ENCODE data around the gene SCNN1G.
A peak's percentile ranks its signal among the peaks of the same experiment; 100 is the strongest.
"Not testable (repeated sequence)": the region's sequence is repeated elsewhere in the genome, so short reads cannot be mapped to it uniquely, and the experiment has no call there.

SCNN1G gene

DNA sequence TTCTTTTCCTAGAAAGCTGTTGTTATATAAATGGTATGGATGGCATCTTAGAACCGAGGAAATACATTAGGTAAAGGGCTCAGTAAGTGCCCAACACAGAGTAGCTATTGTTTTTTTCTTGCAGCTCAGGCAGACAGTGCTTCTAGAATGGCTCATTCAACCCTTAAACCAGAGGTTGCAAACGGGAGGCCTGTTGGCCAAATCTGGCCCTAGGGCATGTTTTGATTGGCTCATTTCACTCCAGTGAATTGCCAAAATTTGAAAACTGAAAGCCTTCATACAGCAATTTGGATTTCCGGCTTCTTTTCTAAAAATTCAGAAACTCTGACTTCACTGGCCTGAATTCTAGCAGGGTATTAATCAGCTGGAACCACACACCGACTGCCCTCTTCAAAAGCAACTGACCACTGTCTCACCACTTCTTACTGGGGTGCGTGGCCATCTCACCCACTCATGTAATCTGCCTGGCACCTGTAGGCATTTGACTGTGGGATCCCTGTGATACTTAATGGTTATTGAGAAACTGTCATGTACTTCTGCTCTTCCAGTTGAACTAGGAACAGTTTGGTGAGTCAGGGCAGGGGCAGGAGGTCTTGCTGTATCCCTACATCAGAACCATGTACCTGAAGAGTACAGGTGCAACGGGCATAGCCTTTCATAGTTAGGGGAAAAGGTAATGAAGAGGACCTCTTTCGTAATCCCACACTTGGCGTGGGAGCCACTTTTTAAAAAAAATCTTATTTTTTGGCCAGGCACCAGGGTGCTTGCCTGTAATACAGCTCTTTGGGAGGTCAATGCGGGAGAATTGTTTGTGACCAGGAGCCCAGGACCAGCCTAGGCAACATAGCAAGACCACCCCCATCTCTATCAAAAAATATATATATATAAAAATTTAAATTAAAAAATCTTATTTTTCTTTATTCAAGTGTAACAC, 66.0 kb downstream of the SCNN1G start:
- Mint-ChIP-seq H3K27me3 (peaks cover 17% of the 10 kb centered on the region), H3K4me1 (no peaks in the 10 kb centered on the region), H3K27ac (ENCODE audit: low read depth) (no peak overlapping the region), H3K36me3 (ENCODE audit: insufficient read depth) (no peaks in the 10 kb centered on the region), H3K4me3 (no peak overlapping the region), H3K9me3 (peaks cover 12% of the 10 kb centered on the region)
- DNase-seq (ENCODE audit: low spot score in 2 of 2) (no peak), ATAC-seq (replicated peaks; ENCODE audit: extremely low read depth, poor library complexity, severe bottlenecking) (no peak)

DNA sequence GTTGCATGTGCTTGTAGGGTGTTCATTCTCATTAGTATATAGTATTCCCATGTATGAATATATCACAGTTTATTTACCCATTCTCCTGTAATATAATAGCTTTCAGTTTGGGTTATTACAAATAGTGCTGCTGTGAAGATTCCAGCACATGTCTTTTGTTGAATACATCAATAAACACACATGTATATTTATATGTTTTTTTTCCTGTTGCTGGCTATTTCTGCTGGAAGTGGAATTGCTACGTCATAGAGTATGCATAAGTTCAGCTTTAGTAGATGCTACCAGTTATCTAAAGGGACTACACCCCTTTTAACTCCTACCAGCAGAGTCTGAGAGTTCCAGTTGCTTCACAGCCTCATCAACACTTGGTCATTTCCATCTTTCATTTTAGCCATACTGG, 67.3 kb downstream of the SCNN1G start:
- ATAC-seq (replicated peaks; ENCODE audit: extremely low read depth, poor library complexity, severe bottlenecking): no peak
- no peak overlapping the region for H3K27ac Mint-ChIP-seq (ENCODE audit: low read depth)
- H3K4me1 Mint-ChIP-seq: no peaks in the 10 kb centered on the region
- H3K9me3 Mint-ChIP-seq: peaks cover 12% of the 10 kb centered on the region
- H3K36me3 Mint-ChIP-seq (ENCODE audit: insufficient read depth): no peaks in the 10 kb centered on the region
- peaks cover 17% of the 10 kb centered on the region for H3K27me3 Mint-ChIP-seq
- DNase-seq (ENCODE audit: low spot score in 2 of 2): no peak
- no peak overlapping the region for H3K4me3 Mint-ChIP-seq

DNA sequence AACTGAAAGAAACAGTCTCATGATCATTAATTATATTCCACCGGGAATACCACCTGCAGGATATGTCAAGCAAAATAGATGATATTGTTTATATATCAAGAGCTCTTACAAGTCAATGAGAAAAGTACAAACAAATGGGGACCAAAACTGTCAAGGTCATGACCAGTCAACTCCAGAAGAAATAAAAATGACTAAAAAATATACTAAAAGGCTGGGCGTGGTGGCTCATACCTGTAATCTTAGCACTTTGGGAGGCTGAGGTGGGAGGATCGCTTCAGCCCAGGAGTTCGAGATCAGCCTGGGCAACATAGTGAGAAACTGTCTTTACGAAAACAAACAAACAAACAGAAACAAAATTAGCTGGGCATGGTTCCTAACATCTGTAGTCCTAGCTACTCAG, 69.8 kb downstream of the SCNN1G start:
- DNase-seq (ENCODE audit: low spot score in 2 of 2) (no peak), ATAC-seq (replicated peaks; ENCODE audit: extremely low read depth, poor library complexity, severe bottlenecking) (no peak)
- Mint-ChIP-seq H3K36me3 (ENCODE audit: insufficient read depth) (no peaks in the 10 kb centered on the region), H3K27me3 (peaks cover 21% of the 10 kb centered on the region), H3K4me1 (no peaks in the 10 kb centered on the region), H3K27ac (ENCODE audit: low read depth) (no peak overlapping the region), H3K4me3 (no peak overlapping the region), H3K9me3 (peaks cover 12% of the 10 kb centered on the region)

DNA sequence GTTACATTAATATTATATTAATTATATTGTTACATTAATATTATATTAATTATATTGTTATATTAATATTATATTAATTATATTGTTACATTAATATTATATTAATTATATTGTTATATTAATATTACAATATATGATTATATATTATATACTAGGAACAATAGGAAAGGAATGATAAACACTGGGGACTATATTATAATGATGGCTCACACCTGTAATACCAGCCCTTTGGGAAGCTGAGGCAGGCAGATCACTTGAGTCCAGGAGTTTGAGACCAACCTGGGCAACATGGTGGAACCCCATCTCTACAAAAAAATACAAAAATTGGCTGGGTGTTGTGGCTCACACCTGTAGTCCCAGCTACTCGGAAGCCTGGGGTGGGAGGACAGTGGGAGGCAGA, 71.1 kb downstream of the SCNN1G start:
- Mint-ChIP-seq H3K9me3 (peaks cover 12% of the 10 kb centered on the region), H3K27me3 (peaks cover 31% of the 10 kb centered on the region)
- H3K4me3 Mint-ChIP-seq; H3K36me3 Mint-ChIP-seq (ENCODE audit: insufficient read depth); H3K4me1 Mint-ChIP-seq; DNase-seq (ENCODE audit: low spot score in 2 of 2); H3K27ac Mint-ChIP-seq (ENCODE audit: low read depth); ATAC-seq (replicated peaks; ENCODE audit: extremely low read depth, poor library complexity, severe bottlenecking): not testable (repeated sequence)

DNA sequence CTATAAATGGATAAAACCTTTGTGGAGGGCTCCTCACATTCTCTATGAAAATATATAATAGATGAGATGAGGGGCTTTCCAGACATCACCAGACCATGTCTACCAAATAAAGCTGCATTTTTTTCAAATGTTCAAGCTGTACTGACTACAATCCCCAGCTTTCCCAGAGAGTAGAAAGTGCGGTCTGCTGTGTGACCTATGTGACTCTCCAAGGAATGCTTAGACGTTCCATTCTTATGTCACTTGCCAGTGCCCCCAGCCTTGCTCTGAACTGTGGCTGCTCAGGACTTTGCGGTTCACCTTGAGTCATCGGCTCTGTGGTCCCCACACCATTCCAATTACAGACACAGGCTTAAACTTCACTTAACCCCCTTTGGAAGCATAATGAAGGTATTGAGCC, 71.8 kb downstream of the SCNN1G start:
- Mint-ChIP-seq H3K36me3 (ENCODE audit: insufficient read depth) (no peaks in the 10 kb centered on the region), H3K4me3 (no peak overlapping the region), H3K9me3 (peaks cover 12% of the 10 kb centered on the region), H3K4me1 (no peaks in the 10 kb centered on the region), H3K27ac (ENCODE audit: low read depth) (no peak overlapping the region), H3K27me3 (peaks cover 30% of the 10 kb centered on the region)
- ATAC-seq (replicated peaks; ENCODE audit: extremely low read depth, poor library complexity, severe bottlenecking) (peak; percentile 43), DNase-seq (ENCODE audit: low spot score in 2 of 2) (no peak)

DNA sequence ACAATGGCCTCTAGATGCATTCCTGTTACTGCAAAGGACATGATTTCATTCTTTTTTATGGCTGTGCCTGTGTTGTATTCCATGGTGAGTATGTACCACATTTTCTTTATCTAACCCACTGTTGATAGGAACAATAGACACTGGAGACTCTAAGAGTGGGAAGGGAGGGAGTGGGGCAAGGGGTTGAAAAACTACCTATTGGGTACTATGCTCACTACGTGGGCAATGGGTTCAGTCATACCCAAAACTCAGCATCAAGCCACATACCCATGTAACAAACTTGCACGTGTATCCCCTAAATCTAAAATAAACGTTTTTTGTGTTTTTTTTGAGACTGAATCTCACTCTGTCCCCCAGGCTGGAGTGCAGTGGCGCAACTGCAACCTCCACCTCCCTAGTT, 72.5 kb downstream of the SCNN1G start:
- Mint-ChIP-seq H3K27me3 (peaks cover 24% of the 10 kb centered on the region), H3K4me3 (no peak overlapping the region), H3K27ac (ENCODE audit: low read depth) (no peak overlapping the region)

DNA sequence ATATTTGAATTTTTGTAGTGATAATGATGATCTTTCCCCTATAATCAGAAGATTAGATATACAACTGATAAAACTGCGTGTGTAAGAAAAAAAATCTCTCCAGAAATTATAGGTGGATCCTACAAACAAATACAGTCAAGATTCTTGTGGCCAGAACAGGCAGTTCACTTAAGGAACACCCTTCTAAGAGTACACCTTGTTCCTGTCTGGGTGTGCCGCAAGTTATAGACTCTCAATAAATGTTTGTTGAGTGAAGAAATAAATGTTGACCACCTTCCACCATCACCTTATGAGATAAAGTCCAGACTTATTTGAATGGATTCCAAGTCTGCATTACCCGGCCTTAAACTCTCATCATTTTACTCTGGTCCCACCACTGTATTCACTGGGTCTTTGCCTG, 73.9 kb downstream of the SCNN1G start:
- no peaks in the 10 kb centered on the region for H3K4me1 Mint-ChIP-seq

More for the DNA sequence above, 72.5 kb downstream of the SCNN1G start:
- no peaks in the 10 kb centered on the region for H3K36me3 Mint-ChIP-seq (ENCODE audit: insufficient read depth)
- no peak for ATAC-seq (replicated peaks; ENCODE audit: extremely low read depth, poor library complexity, severe bottlenecking)
- peaks cover 6% of the 10 kb centered on the region for H3K9me3 Mint-ChIP-seq
- DNase-seq (ENCODE audit: low spot score in 2 of 2): no peak
- no peaks in the 10 kb centered on the region for H3K4me1 Mint-ChIP-seq

DNA sequence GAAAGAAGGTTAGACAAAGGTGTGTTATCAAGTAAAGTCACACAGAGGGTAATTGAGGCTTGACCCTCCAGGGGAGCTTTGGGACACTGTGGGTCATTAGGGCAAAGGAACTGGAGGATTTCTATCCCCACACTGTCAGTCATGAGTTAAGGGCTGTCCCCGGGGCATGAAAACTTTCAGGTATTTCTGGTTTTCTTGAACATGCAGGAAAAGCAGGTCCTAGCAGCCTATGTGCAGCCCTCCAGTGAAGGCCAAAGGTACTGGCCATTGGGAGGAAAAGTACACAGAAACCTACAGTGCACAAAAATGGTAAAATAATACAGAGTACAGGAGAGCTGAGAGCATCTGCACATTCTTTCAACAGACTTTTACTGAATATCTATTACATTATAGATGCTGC, 75.1 kb downstream of the SCNN1G start:
- no peak overlapping the region for H3K4me3 Mint-ChIP-seq
- no peak overlapping the region for H3K27ac Mint-ChIP-seq (ENCODE audit: low read depth)
- no peaks in the 10 kb centered on the region for H3K9me3 Mint-ChIP-seq
- H3K4me1 Mint-ChIP-seq: no peaks in the 10 kb centered on the region
- peaks cover 32% of the 10 kb centered on the region for H3K27me3 Mint-ChIP-seq
- DNase-seq (ENCODE audit: low spot score in 2 of 2): no peak
- no peaks in the 10 kb centered on the region for H3K36me3 Mint-ChIP-seq (ENCODE audit: insufficient read depth)
- no peak for ATAC-seq (replicated peaks; ENCODE audit: extremely low read depth, poor library complexity, severe bottlenecking)

More for the DNA sequence above, 73.9 kb downstream of the SCNN1G start:
- H3K9me3 Mint-ChIP-seq: no peaks in the 10 kb centered on the region
- no peaks in the 10 kb centered on the region for H3K36me3 Mint-ChIP-seq (ENCODE audit: insufficient read depth)
- peaks cover 24% of the 10 kb centered on the region for H3K27me3 Mint-ChIP-seq
- no peak overlapping the region for H3K4me3 Mint-ChIP-seq
- DNase-seq (ENCODE audit: low spot score in 2 of 2) (no peak), ATAC-seq (replicated peaks; ENCODE audit: extremely low read depth, poor library complexity, severe bottlenecking) (no peak)
- H3K27ac Mint-ChIP-seq (ENCODE audit: low read depth): no peak overlapping the region

DNA sequence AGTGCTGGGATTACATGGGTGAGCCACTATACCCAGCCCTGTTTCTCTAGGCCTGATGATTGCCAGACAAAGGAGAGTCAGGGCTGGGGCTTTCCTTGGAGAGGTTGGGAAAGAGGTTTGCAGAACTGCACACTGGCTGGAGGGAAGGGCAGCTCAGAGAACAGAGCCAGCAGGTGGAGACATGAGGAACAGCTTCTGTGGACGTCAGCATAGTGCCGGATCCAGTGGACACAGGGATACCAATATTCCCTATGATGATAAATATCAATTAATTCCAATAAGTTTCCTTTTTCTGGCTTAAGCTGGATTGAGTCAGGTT, 76.3 kb downstream of the SCNN1G start:
- Mint-ChIP-seq H3K36me3 (ENCODE audit: insufficient read depth) (no peaks in the 10 kb centered on the region), H3K4me1 (no peaks in the 10 kb centered on the region), H3K4me3 (no peak overlapping the region), H3K27ac (ENCODE audit: low read depth) (no peak overlapping the region), H3K9me3 (no peaks in the 10 kb centered on the region), H3K27me3 (peaks cover 44% of the 10 kb centered on the region)
- DNase-seq (ENCODE audit: low spot score in 2 of 2): no peak
- no peak for ATAC-seq (replicated peaks; ENCODE audit: extremely low read depth, poor library complexity, severe bottlenecking)

All from central memory CD8-positive, alpha-beta T cell (primary cell).